ENCODE results near the gene CSNK1E.
A peak's percentile ranks its signal among the peaks of the same experiment; 100 is the strongest.

The CSNK1E gene

GRCh38 chr22:38303974-38304373 is 13.3 kb downstream of the CSNK1E start:
- peak overlapping the region; percentile 17 for H3K27ac ChIP-seq
- no peak overlapping the region for H3K4me3 ChIP-seq (ENCODE audit: low read depth, low read length)
- peaks cover 71% of the 10 kb centered on the region for H3K36me3 ChIP-seq (replicated peaks)
- H3K27me3 ChIP-seq (replicated peaks), result no peaks in the 10 kb centered on the region
- no peak for TF ChIP-seq CTCF (IDR thresholded peaks at IDR 0.05; ENCODE audit: low read depth, low read length, missing control alignments)
- DNase-seq, result no peak
- in situ Hi-C loops (cut with HindIII; ENCODE audit: low pct_ligation_motif_present, low sequenced_read_pairs), result no loop called here

- TF ChIP-seq CTCF (IDR thresholded peaks at IDR 0.05; ENCODE audit: low read depth, low read length, missing control alignments), result no peak
- no peak for DNase-seq
Measured at GRCh38 chr22:38302906-38303305, 14.3 kb downstream of the CSNK1E start.

GRCh38 chr22:38300946-38301345 is 16.3 kb downstream of the CSNK1E start:
- Histone ChIP-seq H3K4me3 (ENCODE audit: low read depth, low read length) (no peak overlapping the region), H3K27me3 (replicated peaks) (no peaks in the 10 kb centered on the region), H3K27ac (no peak overlapping the region), H3K36me3 (replicated peaks) (peaks cover 79% of the 10 kb centered on the region)
- in situ Hi-C loops (cut with HindIII; ENCODE audit: low pct_ligation_motif_present, low sequenced_read_pairs), result no loop called here
- no peak for TF ChIP-seq CTCF (IDR thresholded peaks at IDR 0.05; ENCODE audit: low read depth, low read length, missing control alignments)
- no peak for DNase-seq

More at GRCh38 chr22:38302906-38303305, 14.3 kb downstream of the CSNK1E start:
- H3K4me3 ChIP-seq (ENCODE audit: low read depth, low read length), result no peak overlapping the region
- H3K27ac ChIP-seq, result no peak overlapping the region
- peaks cover 68% of the 10 kb centered on the region for H3K36me3 ChIP-seq (replicated peaks)
- in situ Hi-C loops (cut with HindIII; ENCODE audit: low pct_ligation_motif_present, low sequenced_read_pairs), result no loop called here
- no peaks in the 10 kb centered on the region for H3K27me3 ChIP-seq (replicated peaks)

- Histone ChIP-seq H3K27ac (no peak overlapping the region), H3K36me3 (replicated peaks) (peaks cover 85% of the 10 kb centered on the region), H3K4me3 (ENCODE audit: low read depth, low read length) (no peak overlapping the region), H3K27me3 (replicated peaks) (no peaks in the 10 kb centered on the region)
- no peak for DNase-seq
- TF ChIP-seq CTCF (IDR thresholded peaks at IDR 0.05; ENCODE audit: low read depth, low read length, missing control alignments), result no peak
- in situ Hi-C loops (cut with HindIII; ENCODE audit: low pct_ligation_motif_present, low sequenced_read_pairs), result no loop called here
Measured at GRCh38 chr22:38300197-38300945, 16.9 kb downstream of the CSNK1E start.

- TF ChIP-seq CTCF (IDR thresholded peaks at IDR 0.05; ENCODE audit: low read depth, low read length, missing control alignments), result no peak
- H3K4me3 ChIP-seq (ENCODE audit: low read depth, low read length), result no peak overlapping the region
- DNase-seq, result no peak
- H3K27me3 ChIP-seq (replicated peaks), result no peaks in the 10 kb centered on the region
- peak overlapping the region; percentile 94 for H3K27ac ChIP-seq
- H3K36me3 ChIP-seq (replicated peaks), result peaks cover 91% of the 10 kb centered on the region
- in situ Hi-C loops (cut with HindIII; ENCODE audit: low pct_ligation_motif_present, low sequenced_read_pairs), result no loop called here
Measured at GRCh38 chr22:38299770-38300102, 17.5 kb downstream of the CSNK1E start.

Measured in brain microvascular endothelial cell (primary cell).